Aorta (tissue), 5 donors: ENCODE data around the gene ATP8B2. TPM values are rescaled to one million over a fixed set of nuclear protein-coding genes. Genes with fewer than 3 reads are reported as not detected.
"Not testable (repeated sequence)": the region's sequence is repeated elsewhere in the genome, so short reads cannot be mapped to it uniquely, and the experiment has no call there.

ENCODE experiments used
- ATAC-seq: fragments of 200-7000 bp; cut with Tn5 transposase; one replicate; pipeline ENCODE4 v1.9.1; 2022; ENCODE audit warnings: moderate library complexity; ENCODE audit not compliant: low FRiP score
- DNase-seq, 2 donors: peaks; one replicate each; pipeline ENCODE4 v3.0.0-alpha.2; 2020
- H3K27ac ChIP-seq, 2 donors: one replicate each; pipeline ENCODE4 v1.5.1; 2013; ENCODE audit warnings: low read length in 2 of 2, mild to moderate bottlenecking in 2 of 2, moderate library complexity in 2 of 2, control low read depth in 1 of 2, inconsistent platforms in 1 of 2, low read depth in 1 of 2
- H3K27me3 ChIP-seq, 2 donors: one replicate each; pipeline ENCODE4 v1.6.1; 2013; ENCODE audit warnings: control low read depth in 1 of 2, low read length in 1 of 2, mild to moderate bottlenecking in 1 of 2, moderate library complexity in 1 of 2; ENCODE audit not compliant: insufficient read depth in 2 of 2, control insufficient read depth in 1 of 2
- H3K36me3 ChIP-seq, 2 donors: one replicate each; pipeline ENCODE4 v1.6.1; 2013; ENCODE audit warnings: control low read depth in 1 of 2, low read length in 1 of 2, mild to moderate bottlenecking in 1 of 2; ENCODE audit not compliant: insufficient read depth in 2 of 2, control insufficient read depth in 1 of 2
- H3K4me1 ChIP-seq, 2 donors: one replicate each; pipeline ENCODE4 v1.6.1; 2013; ENCODE audit warnings: low read length in 2 of 2, control low read depth in 1 of 2, mild to moderate bottlenecking in 1 of 2, moderate library complexity in 1 of 2; ENCODE audit not compliant: insufficient read depth in 2 of 2, control insufficient read depth in 1 of 2
- H3K4me3 ChIP-seq, 2 donors: one replicate each; pipeline ENCODE4 v1.5.1; 2013; ENCODE audit warnings: low read length in 2 of 2, control low read depth in 1 of 2, mild to moderate bottlenecking in 1 of 2
- H3K9me3 ChIP-seq: one replicate; pipeline ENCODE4 v1.6.1; 2013; ENCODE audit warnings: mild to moderate bottlenecking, low read length; ENCODE audit not compliant: control insufficient read depth
- WGBS, 2 donors: extraction: QIAGEN DNeasy Blood & Tissue Kit; methylation state at CpG; one replicate each; pipeline ENCODE4 v1.1.7; 2013; 5-methylcytosine and 5-hydroxymethylcytosine counted together
- intact Hi-C, 2 donors: fragments of 100-400 bp; cut with DNase I; formaldehyde crosslinking; loops; one replicate each; pipeline versions ENCODE4 v1.14.2 to v1.15.0; 2022
- polyA plus RNA-seq, 2 donors: library from polyadenylated mRNA; stranded (reverse); fragments of 200-250 nt; gene quantifications; one replicate each; pipeline ENCODE4 v1.2.3, GENCODE V29; 2013
- total RNA-seq, 2 donors: library from RNA; stranded (reverse); fragmentation: NEBNext Ultra II Directional; extraction: Animal tissue kit (Norgen Biotek cat#: 25700); gene quantifications; one replicate each; pipeline ENCODE4 v1.2.1, GENCODE V29; 2021
- donor health status: healthy with polysubstance abuse.
- donor health status: Bipolar disorder and iron deficiency.
- donor health status: DM: no; HTN: no; CAD: no.
- donor health status: DM: no; HTN: no; CAD: no.
- donor health status: DM: yes; HTN: yes; CAD: no.

ATP8B2 gene
- total and polyA plus RNA-seq, 4 donors: 28.8 to 176 (median 88.3) TPM

DNA sequence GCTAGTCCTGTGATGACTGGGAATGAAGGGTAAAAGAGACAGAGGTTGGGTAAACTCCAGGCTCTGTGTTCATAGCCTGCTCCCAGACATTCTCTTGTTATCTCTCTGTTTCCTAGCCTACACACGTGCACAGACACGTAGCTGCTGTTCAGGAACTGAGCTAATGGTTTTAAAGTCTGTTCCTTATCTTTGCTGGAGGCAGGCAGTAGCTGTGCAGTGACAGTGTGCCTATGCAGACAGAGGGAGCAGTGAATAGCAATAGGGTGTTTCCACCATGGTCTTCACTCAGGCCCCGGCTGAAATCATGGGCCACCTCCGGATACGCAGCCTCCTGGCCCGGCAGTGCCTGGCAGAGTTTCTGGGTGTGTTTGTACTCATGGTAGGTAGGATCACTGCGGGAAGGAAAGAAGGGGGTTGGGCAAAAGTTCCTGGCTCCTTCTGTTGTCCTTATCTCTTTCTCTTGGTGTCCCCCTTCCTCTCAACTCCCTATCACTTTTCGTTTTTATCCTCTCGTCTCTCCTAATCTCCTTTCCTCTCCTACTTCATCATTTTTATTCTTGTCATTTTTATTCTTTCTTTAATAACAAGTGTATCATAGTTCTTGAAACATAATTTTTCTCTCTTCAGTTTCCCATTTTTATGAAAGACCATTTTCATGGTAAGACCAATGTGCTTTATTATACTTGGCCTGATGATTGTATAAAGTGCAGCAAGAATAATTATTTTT lies 4.3 kb upstream of the ATP8B2 start, which contains the start of gene AQP10:
TSS of gene AQP10 (plus strand) at position 212 of the 727 bp plus-strand sequence. CDS start at position 275, 63 bp downstream.
- Histone ChIP-seq H3K27ac (no peak within 1 kb of the TSS), H3K27me3 (no peaks in the 10 kb centered on the region), H3K4me3 (no peak within 1 kb of the TSS), H3K36me3 (no peaks in the 10 kb centered on the region), H3K4me1 (no peaks in the 10 kb centered on the region), H3K9me3 (no peaks in the 10 kb centered on the region)
- intact Hi-C loops: loop anchor here in 1 of 2 donors (5.0 kb wide), 1 partner anchor 44 kb away; no protein-coding TSS in a partner anchor
- WGBS, 2 donors: 29 to 39% methylated on average over 8 to 9 of the region's 9 CpGs
- DNase-seq (no peak), ATAC-seq (no peak)

DNA sequence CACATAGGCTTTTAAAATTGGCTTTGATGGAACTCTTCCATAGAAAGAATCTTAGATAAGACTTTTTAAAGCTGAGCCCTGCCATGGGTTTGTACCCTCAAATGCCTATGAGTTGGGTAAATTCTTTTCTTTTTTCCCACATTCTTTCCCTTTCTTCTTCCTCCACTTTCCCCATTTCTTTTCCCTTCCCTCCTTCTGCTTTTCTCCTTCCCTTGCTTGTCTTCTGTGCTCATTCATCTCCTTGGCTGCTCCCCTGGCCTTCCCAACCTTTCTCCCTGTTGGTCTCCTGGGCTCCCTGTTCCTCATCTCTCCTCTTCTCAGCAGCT lies 3.8 kb upstream of the ATP8B2 start:
- not testable (repeated sequence) for DNase-seq, H3K27me3 ChIP-seq, H3K9me3 ChIP-seq, H3K36me3 ChIP-seq, H3K4me1 ChIP-seq, ATAC-seq, H3K27ac ChIP-seq, H3K4me3 ChIP-seq
- intact Hi-C loops: loop anchor here in 1 of 2 donors (5.0 kb wide), 1 partner anchor 44 kb away; no protein-coding TSS in a partner anchor

DNA sequence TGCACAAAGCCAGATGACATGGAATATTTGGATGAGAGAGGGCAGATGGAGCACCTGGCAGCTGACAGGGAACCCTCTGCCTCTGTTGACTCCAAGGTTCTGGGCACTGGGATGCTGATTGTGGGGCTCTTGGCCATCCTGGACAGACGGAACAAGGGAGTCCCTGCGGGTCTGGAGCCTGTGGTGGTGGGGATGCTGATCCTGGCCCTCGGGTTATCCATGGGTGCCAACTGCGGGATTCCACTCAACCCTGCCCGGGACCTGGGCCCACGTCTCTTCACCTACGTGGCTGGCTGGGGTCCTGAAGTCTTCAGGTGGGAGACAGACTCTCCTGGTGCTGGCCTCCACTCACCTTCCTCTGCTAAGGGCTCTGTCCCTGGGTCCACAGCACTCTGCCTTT lies 1.8 kb upstream of the ATP8B2 start:
- ATAC-seq (no peak), DNase-seq (peak in 1 of 2 donors; percentile 69)
- WGBS, 2 donors: 87 to 90% methylated on average over 7 of the region's 7 CpGs
- Histone ChIP-seq H3K36me3 (no peaks in the 10 kb centered on the region), H3K4me3 (no peak overlapping the region), H3K4me1 (peaks cover 0 to 7% of the 10 kb centered on the region in 2 donors), H3K27ac (no peak overlapping the region), H3K9me3 (no peaks in the 10 kb centered on the region), H3K27me3 (no peaks in the 10 kb centered on the region)
- intact Hi-C loops: loop anchor here in 1 of 2 donors (5.0 kb wide), 1 partner anchor 46 kb away; no protein-coding TSS in a partner anchor

DNA sequence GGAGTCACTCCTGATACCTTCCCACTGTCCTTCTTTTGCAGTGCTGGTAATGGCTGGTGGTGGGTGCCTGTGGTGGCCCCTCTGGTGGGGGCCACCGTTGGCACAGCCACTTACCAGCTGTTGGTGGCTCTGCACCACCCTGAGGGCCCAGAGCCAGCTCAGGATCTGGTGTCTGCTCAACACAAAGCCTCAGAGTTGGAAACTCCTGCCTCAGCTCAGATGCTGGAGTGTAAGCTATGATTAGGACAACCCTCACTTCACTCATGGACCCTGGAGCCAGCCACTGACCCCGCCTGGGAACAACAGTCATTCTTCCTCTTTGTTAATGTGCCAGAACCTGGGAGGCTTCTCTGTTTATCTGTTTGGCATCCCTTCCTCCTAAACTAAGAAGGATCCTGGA lies 1.1 kb upstream of the ATP8B2 start:
- Histone ChIP-seq H3K36me3 (no peaks in the 10 kb centered on the region), H3K9me3 (no peaks in the 10 kb centered on the region), H3K27me3 (no peaks in the 10 kb centered on the region), H3K27ac (no peak overlapping the region), H3K4me3 (no peak overlapping the region), H3K4me1 (peaks cover 0 to 7% of the 10 kb centered on the region in 2 donors)
- ATAC-seq (no peak), DNase-seq (no peak)
- intact Hi-C loops: loop anchor here in 1 of 2 donors (2.0 to 5.0 kb wide), 2 partner anchors 47 to 141 kb away; no protein-coding TSS in a partner anchor
- 50 to 55% methylated on average over 2 of the region's 2 CpGs for WGBS, 2 donors

DNA sequence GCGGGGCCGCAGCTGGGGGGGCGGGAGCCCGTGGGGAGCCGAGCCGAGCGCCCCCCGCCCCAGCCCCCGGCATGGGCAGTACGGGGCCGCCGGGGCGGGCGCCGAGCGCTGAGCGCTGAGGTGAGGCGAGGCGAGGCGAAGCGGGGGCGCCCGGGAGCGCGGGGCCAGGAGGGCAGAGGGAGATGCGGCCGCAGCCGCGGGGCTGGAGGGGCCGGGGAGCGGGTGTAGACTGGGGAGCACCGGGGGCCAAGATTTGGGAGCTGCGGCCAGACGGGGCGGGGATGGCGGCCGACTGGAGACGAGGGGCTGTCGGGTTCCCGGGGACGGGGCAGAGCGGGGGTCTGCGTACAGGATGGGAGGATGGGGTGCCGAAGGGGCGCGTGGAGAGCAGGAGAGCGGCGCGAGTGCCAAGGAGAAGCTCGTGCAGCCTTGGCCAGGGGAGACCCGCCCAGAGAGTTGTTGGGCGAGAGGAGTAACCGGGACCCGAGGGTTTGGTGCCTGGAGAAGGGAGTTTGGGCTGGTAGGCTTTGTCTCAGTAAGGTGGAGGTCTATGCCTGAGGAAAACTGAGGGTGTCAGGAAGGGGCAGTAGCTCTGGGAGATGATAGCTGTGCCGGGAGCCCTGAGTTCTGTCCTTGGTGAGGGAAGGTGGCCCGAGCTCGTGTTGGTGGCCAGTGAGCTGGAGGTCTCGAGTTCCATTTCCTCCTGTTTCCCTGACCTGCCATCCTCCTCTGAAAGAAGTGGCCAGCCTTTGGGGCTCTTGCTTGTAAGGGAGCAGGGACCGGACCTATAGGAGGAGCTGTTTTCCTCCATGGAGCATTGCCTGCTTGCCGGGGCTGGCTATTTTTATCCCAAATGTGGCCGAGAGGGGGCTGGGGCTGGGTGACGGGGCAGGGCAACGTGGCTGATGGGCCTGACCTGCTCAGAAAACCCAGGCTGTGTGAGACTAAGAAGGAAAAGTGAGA lies 539 bp downstream of the ATP8B2 start:
- Histone ChIP-seq H3K27me3 (no peaks in the 10 kb centered on the region), H3K9me3 (no peaks in the 10 kb centered on the region), H3K4me3 (peak overlapping the region; percentile 90 to 91), H3K36me3 (peaks cover 0 to 2% of the 10 kb centered on the region in 2 donors), H3K27ac (peak overlapping the region; percentile 81 to 95), H3K4me1 (peaks cover 0 to 7% of the 10 kb centered on the region in 2 donors)
- DNase-seq: peak; percentile 84 to 93
- WGBS, 2 donors: 1% methylated on average over 51 to 63 of the region's 63 CpGs
- intact Hi-C loops: loop anchor here in 1 of 2 donors (2.0 to 5.0 kb wide), 2 partner anchors 81 to 143 kb away; partner anchors contain the start of gene IL6R
- ATAC-seq: peak; percentile 79

DNA sequence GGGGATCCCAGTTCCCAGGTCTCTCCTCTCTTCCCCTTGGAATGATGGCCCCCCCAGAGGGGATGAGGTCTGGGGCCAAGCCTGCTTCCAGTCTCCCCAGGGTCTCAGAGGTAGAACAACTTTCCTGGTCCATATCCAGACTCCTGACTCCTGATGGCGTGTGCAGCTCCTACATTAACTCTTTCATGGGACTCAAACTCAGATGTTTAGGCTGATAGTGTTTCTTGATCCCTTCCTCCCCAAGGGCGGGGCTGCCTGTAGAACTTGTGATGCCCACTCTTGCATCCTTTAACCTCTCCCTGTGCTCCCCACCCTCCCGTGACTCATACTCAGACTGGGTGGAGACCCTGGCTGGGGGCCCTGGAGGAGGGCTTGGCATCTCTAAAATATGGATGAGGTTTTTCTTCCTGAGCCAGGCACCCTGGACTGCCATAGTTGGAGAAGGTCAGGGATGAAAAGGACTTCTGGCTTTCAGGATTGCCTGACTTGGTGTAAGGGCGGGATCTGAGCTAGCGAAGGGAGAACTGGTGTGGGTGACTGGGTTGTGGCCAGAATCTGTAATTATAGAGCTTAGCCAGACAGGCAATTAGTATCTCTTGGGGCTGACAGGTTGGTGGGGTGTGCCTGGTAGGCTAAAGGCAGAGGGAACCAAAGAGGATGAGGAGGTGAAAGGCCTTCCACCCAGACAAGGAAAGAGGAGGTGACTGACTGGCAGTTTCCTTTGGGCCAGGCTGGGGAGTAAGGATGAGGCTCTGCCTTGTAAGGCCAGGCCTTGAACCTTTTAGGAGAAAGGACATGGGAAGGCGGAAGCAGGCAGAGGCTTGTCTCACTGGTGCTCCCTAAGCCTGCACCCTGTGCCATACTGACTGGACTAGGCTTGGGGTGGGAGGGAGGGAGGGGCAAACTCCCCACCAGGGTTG lies 1.5 kb downstream of the ATP8B2 start:
- 17 to 22% methylated on average over 6 of the region's 6 CpGs for WGBS, 2 donors
- H3K9me3 ChIP-seq: no peaks in the 10 kb centered on the region
- peak overlapping the region; percentile 81 for H3K27ac ChIP-seq
- no peaks in the 10 kb centered on the region for H3K27me3 ChIP-seq
- peak overlapping the region; percentile 8 to 91 for H3K4me3 ChIP-seq
- peak; percentile 71 for ATAC-seq
- H3K4me1 ChIP-seq: peaks cover 0 to 7% of the 10 kb centered on the region in 2 donors
- peaks cover 3 to 4% of the 10 kb centered on the region in 2 donors for H3K36me3 ChIP-seq
- DNase-seq: peak; percentile 89 to 93
- intact Hi-C loops: loop anchor here in 1 of 2 donors (5.0 kb wide), 1 partner anchor 80 kb away; the partner anchor contains the start of gene IL6R

DNA sequence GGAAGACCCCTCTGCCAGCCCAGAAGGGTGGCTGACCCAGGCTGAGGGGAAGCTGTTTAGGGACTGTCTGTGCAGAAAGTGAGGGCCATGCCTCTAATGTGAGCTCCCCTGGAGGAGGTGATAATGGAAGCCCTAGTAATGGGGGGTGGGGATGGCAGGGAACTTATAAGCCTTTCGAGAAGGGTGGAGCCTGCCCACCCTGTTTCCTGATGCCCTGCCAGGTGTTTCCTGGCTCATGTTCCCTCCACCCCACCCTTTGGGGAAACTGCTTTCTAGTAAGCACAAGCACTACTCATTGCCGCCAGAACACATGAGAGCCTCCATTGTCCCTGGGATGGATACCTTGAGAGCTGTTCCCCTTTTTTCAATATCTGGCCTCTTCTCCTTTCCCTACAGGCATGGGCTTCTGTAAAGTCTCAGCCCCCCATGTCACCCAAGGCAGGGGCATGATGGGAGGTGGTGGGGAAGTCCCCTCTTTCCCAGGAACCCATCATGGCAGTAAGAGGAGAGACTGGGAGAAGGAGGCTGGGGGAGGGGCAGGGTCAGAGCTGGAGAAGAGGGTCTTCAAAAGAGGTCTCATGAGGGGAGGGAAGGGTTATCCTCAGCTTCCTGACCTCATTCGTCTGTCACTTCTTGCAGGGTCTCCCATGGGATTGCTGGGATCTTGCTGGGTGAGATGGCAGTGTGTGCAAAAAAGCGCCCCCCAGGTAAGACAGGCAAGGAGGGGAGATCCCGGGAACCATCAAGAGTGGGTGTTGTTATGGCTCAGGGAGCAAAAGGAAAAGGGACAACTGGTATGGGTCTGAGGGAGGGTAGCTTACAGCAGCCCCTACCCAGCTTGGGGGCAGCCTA lies 2.4 kb downstream of the ATP8B2 start:
- no peaks in the 10 kb centered on the region for H3K27me3 ChIP-seq
- DNase-seq (no peak), ATAC-seq (no peak)
- intact Hi-C loops: loop anchor here in 1 of 2 donors (5.0 kb wide), 1 partner anchor 80 kb away; the partner anchor contains the start of gene IL6R
- peaks cover 0 to 7% of the 10 kb centered on the region in 2 donors for H3K4me1 ChIP-seq
- H3K4me3 ChIP-seq: peak overlapping the region; percentile 27 to 32
- H3K36me3 ChIP-seq: peaks cover 4 to 5% of the 10 kb centered on the region in 2 donors
- no peaks in the 10 kb centered on the region for H3K9me3 ChIP-seq
- H3K27ac ChIP-seq: peak overlapping the region in 1 of 2 donors; percentile 81
- 21 to 26% methylated on average over 5 of the region's 5 CpGs for WGBS, 2 donors
